ENCODE data around the gene TDRD1. TPM values are rescaled to one million over a fixed set of nuclear protein-coding genes. Genes with fewer than 3 reads are reported as not detected.

The TDRD1 gene
- total and polyA plus RNA-seq, 9 of the 15 experiments (the other 6 are each of a cell fraction or from before 2014, with no cell fraction given), result not detected

GRCh38 chr10:114181971-114182370, 2.8 kb downstream of the TDRD1 start:
- ChIA-PET CTCF (ENCODE audit: low intra/inter-chr PET ratio) (no interaction called here), POLR2A (interaction anchor here (0.6 to 1.2 kb wide), 2 partner anchors 17 to 20 kb away, joined by 3 to 4 read pairs; no protein-coding TSS in a partner anchor)
- Histone ChIP-seq H3K4me3 (no peak overlapping the region), H4K20me1 (replicated peaks; ENCODE audit: control insufficient read depth, insufficient read depth, low read length) (no peaks in the 10 kb centered on the region), H3K36me3 (ENCODE audit: control insufficient read depth, insufficient read depth, low read length) (no peaks in the 10 kb centered on the region), H3K9me1 (ENCODE audit: control insufficient read depth, insufficient read depth, low read length) (no peaks in the 10 kb centered on the region), H3K4me1 (replicated peaks in 1 of 2; ENCODE audit: control insufficient read depth in 2 of 2, insufficient read depth in 2 of 2, low read length in 2 of 2) (no peaks in the 10 kb centered on the region), H3K9me3 (replicated peaks; ENCODE audit: control insufficient read depth, insufficient read depth, low read depth, low read length) (no peaks in the 10 kb centered on the region), H3K27ac (ENCODE audit: extremely low read depth, low read depth, low read length) (no peak overlapping the region), H3K79me2 (ENCODE audit: control insufficient read depth, insufficient read depth, low read length) (no peaks in the 10 kb centered on the region), H3K9ac (ENCODE audit: insufficient read depth in 1 of 2, low read depth in 2 of 2, low read length in 2 of 2) (no peak overlapping the region), H2AFZ (ENCODE audit: low read depth, low read length) (no peak overlapping the region), H3K4me2 (ENCODE audit: insufficient read depth, low read length) (no peak overlapping the region), H3K27me3 (ENCODE audit: control insufficient read depth in 2 of 2, insufficient read depth in 2 of 2, low read length in 2 of 2) (peaks cover 0 to 5% of the 10 kb centered on the region in 2 experiments; a peak in 3 of 5 replicates)
- FAIRE-seq, result no peak
- in situ Hi-C loops (cut with MboI), result no loop called here
- WGBS (ENCODE audit: insufficient coverage, low coverage, missing lambda C conversion rate), result 0% methylated on average over 5 of the region's 5 CpGs
- intact Hi-C loops (cut with micrococcal nuclease), result no loop called here
- TF ChIP-seq MYNN (IDR thresholded peaks at IDR 0.05) (0 out of 2 replicates have a peak, but pooled peaks have one; percentile 61), MYNN (CRISPR knock-in tag; IDR thresholded peaks at IDR 0.05) (no peak), ASH1L (IDR thresholded peaks at IDR 0.05; ENCODE audit: borderline replicate concordance, low read depth, partially characterized antibody) (no peak)
- BruUV-seq (replicated peaks), result no TSS peak
- no peak for ATAC-seq
- no peak for DNase-seq (ENCODE audit: extremely low read depth in 1 of 4, low spot score in 3 of 4)

DNA sequence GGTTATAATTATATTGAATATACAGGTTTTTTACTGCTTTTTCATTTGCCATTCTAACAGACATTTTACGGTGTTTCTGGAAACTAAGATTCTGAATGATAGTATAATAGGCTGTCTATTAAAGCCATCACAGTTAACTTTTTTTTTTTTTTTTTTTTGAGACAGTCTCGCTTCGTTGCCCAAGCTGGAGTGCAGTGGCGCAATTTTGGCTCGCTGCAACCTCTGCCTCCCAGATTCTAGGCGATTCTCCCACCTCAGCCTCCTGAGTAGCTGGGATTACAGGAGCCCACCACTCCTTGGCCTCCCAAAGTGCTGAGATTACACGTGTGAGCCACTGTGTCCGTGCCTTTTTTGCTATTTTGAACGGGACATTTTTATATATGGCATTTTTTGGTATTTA, 4.4 kb downstream of the TDRD1 start:
- CTCF ChIA-PET (ENCODE audit: low intra/inter-chr PET ratio), result no interaction called here
- TF ChIP-seq, protein P1, sequence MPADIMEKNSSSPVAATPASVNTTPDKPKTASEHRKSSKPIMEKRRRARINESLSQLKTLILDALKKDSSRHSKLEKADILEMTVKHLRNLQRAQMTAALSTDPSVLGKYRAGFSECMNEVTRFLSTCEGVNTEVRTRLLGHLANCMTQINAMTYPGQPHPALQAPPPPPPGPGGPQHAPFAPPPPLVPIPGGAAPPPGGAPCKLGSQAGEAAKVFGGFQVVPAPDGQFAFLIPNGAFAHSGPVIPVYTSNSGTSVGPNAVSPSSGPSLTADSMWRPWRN (IDR thresholded peaks at IDR 0.05; ENCODE audit: low read depth), result no peak
- TF ChIP-seq SRSF1 (IDR thresholded peaks at IDR 0.05; ENCODE audit: low read depth, low read length), result no peak
- TF ChIP-seq, protein P2, sequence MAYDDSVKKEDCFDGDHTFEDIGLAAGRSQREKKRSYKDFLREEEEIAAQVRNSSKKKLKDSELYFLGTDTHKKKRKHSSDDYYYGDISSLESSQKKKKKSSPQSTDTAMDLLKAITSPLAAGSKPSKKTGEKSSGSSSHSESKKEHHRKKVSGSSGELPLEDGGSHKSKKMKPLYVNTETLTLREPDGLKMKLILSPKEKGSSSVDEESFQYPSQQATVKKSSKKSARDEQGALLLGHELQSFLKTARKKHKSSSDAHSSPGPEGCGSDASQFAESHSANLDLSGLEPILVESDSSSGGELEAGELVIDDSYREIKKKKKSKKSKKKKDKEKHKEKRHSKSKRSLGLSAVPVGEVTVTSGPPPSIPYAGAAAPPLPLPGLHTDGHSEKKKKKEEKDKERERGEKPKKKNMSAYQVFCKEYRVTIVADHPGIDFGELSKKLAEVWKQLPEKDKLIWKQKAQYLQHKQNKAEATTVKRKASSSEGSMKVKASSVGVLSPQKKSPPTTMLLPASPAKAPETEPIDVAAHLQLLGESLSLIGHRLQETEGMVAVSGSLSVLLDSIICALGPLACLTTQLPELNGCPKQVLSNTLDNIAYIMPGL (CRISPR knock-in tag; IDR thresholded peaks at IDR 0.05), result no peak
- TF ChIP-seq KLF1 (tag; IDR thresholded peaks at IDR 0.05), result no peak
- TF ChIP-seq, protein P3, sequence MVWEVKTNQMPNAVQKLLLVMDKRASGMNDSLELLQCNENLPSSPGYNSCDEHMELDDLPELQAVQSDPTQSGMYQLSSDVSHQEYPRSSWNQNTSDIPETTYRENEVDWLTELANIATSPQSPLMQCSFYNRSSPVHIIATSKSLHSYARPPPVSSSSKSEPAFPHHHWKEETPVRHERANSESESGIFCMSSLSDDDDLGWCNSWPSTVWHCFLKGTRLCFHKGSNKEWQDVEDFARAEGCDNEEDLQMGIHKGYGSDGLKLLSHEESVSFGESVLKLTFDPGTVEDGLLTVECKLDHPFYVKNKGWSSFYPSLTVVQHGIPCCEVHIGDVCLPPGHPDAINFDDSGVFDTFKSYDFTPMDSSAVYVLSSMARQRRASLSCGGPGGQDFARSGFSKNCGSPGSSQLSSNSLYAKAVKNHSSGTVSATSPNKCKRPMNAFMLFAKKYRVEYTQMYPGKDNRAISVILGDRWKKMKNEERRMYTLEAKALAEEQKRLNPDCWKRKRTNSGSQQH (CRISPR knock-in tag; IDR thresholded peaks at IDR 0.05), result no peak
- no peak for TF ChIP-seq HOMEZ (CRISPR knock-in tag; IDR thresholded peaks at IDR 0.05)
- no peak for TF ChIP-seq ZNF583 (CRISPR knock-in tag; IDR thresholded peaks at IDR 0.05)
- TF ChIP-seq SRSF7 (optimal IDR thresholded peaks at IDR 0.05; ENCODE audit: low read depth, low read length), result no peak

More for the DNA sequence above, 4.4 kb downstream of the TDRD1 start:
- in situ Hi-C loops (cut with MboI), result no loop called here
- BruUV-seq (replicated peaks), result no TSS peak
- Histone ChIP-seq H3K4me3 (no peak overlapping the region), H3K9me3 (replicated peaks; ENCODE audit: control insufficient read depth, insufficient read depth, low read depth, low read length) (no peaks in the 10 kb centered on the region), H4K20me1 (replicated peaks; ENCODE audit: control insufficient read depth, insufficient read depth, low read length) (no peaks in the 10 kb centered on the region), H2AFZ (ENCODE audit: low read depth, low read length) (no peak overlapping the region), H3K36me3 (ENCODE audit: control insufficient read depth, insufficient read depth, low read length) (no peaks in the 10 kb centered on the region), H3K27ac (ENCODE audit: extremely low read depth, low read depth, low read length) (no peak overlapping the region), H3K9ac (ENCODE audit: insufficient read depth in 1 of 2, low read depth in 2 of 2, low read length in 2 of 2) (no peak overlapping the region), H3K4me1 (replicated peaks in 1 of 2; ENCODE audit: control insufficient read depth in 2 of 2, insufficient read depth in 2 of 2, low read length in 2 of 2) (no peaks in the 10 kb centered on the region), H3K27me3 (ENCODE audit: control insufficient read depth in 2 of 2, insufficient read depth in 2 of 2, low read length in 2 of 2) (peaks cover 4 to 9% of the 10 kb centered on the region in 2 experiments; a peak in 4 of 5 replicates), H3K9me1 (ENCODE audit: control insufficient read depth, insufficient read depth, low read length) (no peaks in the 10 kb centered on the region), H3K79me2 (ENCODE audit: control insufficient read depth, insufficient read depth, low read length) (no peaks in the 10 kb centered on the region), H3K4me2 (ENCODE audit: insufficient read depth, low read length) (no peak overlapping the region)
- intact Hi-C loops (cut with micrococcal nuclease), result no loop called here
- ATAC-seq (no peak), DNase-seq (ENCODE audit: extremely low read depth in 1 of 4, low spot score in 3 of 4) (no peak), FAIRE-seq (no peak)
- POLR2A ChIA-PET, result interaction anchor here (0.7 kb wide), 1 partner anchor 297 kb away, joined by 3 read pairs; no protein-coding TSS in a partner anchor
- 7% methylated on average over 5 of the region's 9 CpGs for WGBS (ENCODE audit: insufficient coverage, low coverage, missing lambda C conversion rate)
